Fibroblast of skin of abdomen (primary cell): ENCODE results near the gene HLA-DRA.

Experiments used
- DNase-seq: peaks from one replicate; pipeline ENCODE4 v3.0.0-alpha.2; 2013

Gene HLA-DRA

DNA sequence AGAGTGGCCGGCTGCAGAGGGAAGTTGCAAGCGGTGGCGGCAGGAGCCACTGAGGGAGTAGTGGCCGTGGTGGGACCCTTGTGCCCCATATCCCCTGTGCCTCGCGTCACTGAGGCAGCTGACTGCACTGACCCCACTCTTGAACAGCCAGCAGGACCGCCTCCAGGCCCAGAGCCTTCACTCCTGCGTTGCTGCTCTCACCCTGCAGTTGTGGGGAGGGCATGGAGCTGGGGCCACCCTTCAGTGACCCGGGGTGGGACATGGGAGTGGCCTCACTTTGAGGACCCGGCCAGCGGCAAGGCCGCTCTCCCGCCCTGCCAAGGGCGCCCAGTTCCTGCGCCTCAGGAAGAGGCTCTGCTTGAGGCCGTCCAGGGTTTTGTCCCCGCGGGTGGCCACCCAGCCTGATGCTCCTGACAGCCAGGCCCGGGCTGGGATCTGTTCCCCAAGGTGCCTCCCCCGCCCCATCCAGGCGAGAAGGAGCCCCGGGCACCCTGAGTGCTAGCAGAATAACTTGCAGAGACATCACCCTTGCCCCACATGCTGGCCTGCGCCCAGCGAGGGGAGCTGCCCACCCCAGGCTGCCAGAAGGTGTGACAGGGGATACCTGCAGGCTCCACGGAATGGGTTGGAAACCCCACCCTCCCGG, 44.4 kb downstream of the HLA-DRA start:
- DNase-seq: no peak

GRCh38 chr6:32484614-32484998, 44.9 kb downstream of the HLA-DRA start:
- no peak for DNase-seq

DNA sequence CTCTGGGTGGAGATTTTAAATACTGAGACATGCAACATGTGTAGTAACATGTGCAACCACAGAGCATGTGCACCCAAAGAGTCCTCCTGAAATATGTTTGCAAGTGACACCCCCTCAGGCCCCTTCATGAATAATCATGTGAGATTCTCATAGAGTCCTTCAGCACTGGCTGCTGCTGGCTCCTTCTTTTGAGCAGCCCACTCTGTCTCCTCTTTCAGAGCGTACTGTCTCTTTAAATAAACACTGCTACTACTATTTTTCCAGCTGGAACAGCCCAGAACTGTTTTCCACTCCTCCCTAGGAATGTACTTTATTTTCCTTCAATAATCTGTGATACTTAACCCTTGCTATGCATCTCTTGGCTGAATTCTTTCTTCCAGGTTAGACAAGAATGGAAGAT, 48.4 kb downstream of the HLA-DRA start:
- DNase-seq: no peak

GRCh38 chr6:32491700-32492099, 52.0 kb downstream of the HLA-DRA start:
- DNase-seq: no peak

GRCh38 chr6:32492351-32492750, 52.7 kb downstream of the HLA-DRA start:
- DNase-seq: no peak
